HepG2 (cell line): ENCODE results near the gene GALNT18. TPM values are rescaled to one million over a fixed set of nuclear protein-coding genes. Genes with fewer than 3 reads are reported as not detected.

Experiments
- ATAC-seq: fragments of 200-7000 bp; cut with Tn5 transposase; 3 replicates; pipeline ENCODE4 v1.9.1; 2020; ENCODE audit warnings: mild to moderate bottlenecking, moderate library complexity
- BruUV-seq: library from RNA; stranded (reverse); fragments of 400-500 nt; replicated peaks from 2 replicates; lab custom pipeline; 2021; lab: Mats Ljungman, UMichigan
- CTCF ChIA-PET: fragments of 300-600 bp; formaldehyde crosslinking; extraction: SDS; loops from one replicate; lab custom pipeline; 2021; ENCODE audit warnings: low total read pairs, inconsistent platforms, low intra/inter-chr PET ratio; lab: Yijun Ruan, JAX
- POLR2A ChIA-PET: fragments of 350-600 bp; sonication (Branson Sonifier 250); formaldehyde crosslinking; loops from one replicate; lab custom pipeline; 2020; ENCODE audit warnings: antibody characterized with exemption, inconsistent platforms; lab: Yijun Ruan, JAX
- DNase-seq: peaks from one replicate; pipeline ENCODE4 v3.0.0-alpha.2; 2015; ENCODE audit warnings: low spot score
- FAIRE-seq: peaks from 3 replicates; lab custom pipeline; 2011; peaks lifted over from hg19 to GRCh38; lab: Jason Lieb, UNC
- H2AFZ ChIP-seq: one replicate; pipeline ENCODE4 v1.6.1; 2011; ENCODE audit warnings: low read length, inconsistent platforms
- H3K27ac ChIP-seq: fragments of 300-600 bp; 3 replicates; pipeline ENCODE4 v1.8.0; 2011; ENCODE audit warnings: mixed run types, mild to moderate bottlenecking, mixed read lengths, low read length, inconsistent platforms; ENCODE audit not compliant: insufficient read depth; ENCODE audit errors: extremely low read length
- H3K27me3 ChIP-seq, 2 experiments: fragments of 200-600 bp in 1 of 2; 2 replicates in 1 of 2; 3 replicates in 1 of 2; pipeline versions ENCODE4 v1.6.0 to v1.8.0; 2011; ENCODE audit warnings: low read length in 2 of 2, mild to moderate bottlenecking in 2 of 2, moderate library complexity in 2 of 2, inconsistent platforms in 1 of 2; ENCODE audit not compliant: insufficient read depth in 2 of 2, control insufficient read depth in 1 of 2
- H3K36me3 ChIP-seq, 2 experiments: fragments of 200-600 bp in 1 of 2; replicated peaks in 1 of 2; 2 replicates in 1 of 2; 3 replicates in 1 of 2; pipeline versions ENCODE4 v1.5.1 to v1.8.0; 2011; ENCODE audit warnings: low read length in 2 of 2, inconsistent platforms in 1 of 2; ENCODE audit not compliant: insufficient read depth in 2 of 2, control insufficient read depth in 1 of 2
- H3K4me1 ChIP-seq: 2 replicates; pipeline ENCODE4 v1.5.1; 2012; ENCODE audit warnings: low read length, inconsistent platforms; ENCODE audit not compliant: insufficient read depth
- H3K4me2 ChIP-seq: 2 replicates; pipeline ENCODE4 v1.6.0; 2011; ENCODE audit warnings: low read depth, low read length, inconsistent platforms
- H3K4me3 ChIP-seq, 3 experiments: fragments of 200-600 bp in 1 of 3; sonication (generic), shearing (Covaris generic) in 1 of 3; replicated peaks in 1 of 3; 2 replicates each; pipeline ENCODE4 v1.5.1; 2011 to 2016; ENCODE audit warnings: low read length in 3 of 3, inconsistent platforms in 2 of 3, low read depth in 2 of 3, mild to moderate bottlenecking in 2 of 3, control low read depth in 1 of 3, mixed read lengths in 1 of 3; ENCODE audit not compliant: insufficient read depth in 1 of 3
- H3K79me2 ChIP-seq: one replicate; pipeline ENCODE4 v1.6.1; 2011; ENCODE audit warnings: low read length, inconsistent platforms; ENCODE audit not compliant: insufficient read depth
- H3K9ac ChIP-seq: 2 replicates; pipeline ENCODE4 v1.6.0; 2011; ENCODE audit warnings: mild to moderate bottlenecking, low read depth, low read length, inconsistent platforms; ENCODE audit not compliant: insufficient read depth
- H3K9me3 ChIP-seq: 2 replicates; pipeline ENCODE4 v1.5.1; 2012; ENCODE audit warnings: mild to moderate bottlenecking, low read length
- H4K20me1 ChIP-seq: 2 replicates; pipeline ENCODE4 v1.6.0; 2011; ENCODE audit warnings: inconsistent platforms, mild to moderate bottlenecking, low read length, moderate library complexity; ENCODE audit not compliant: insufficient read depth
- GATAD1 ChIP-seq: IDR thresholded peaks from 2 replicates; pipeline ENCODE4 v1.6.1; 2016; ENCODE audit warnings: missing genetic modification reagents, missing compliant biosample characterization
- HDAC1 ChIP-seq: sonication (generic); formaldehyde crosslinking; IDR thresholded peaks from 2 replicates; pipeline ENCODE4 v1.5.1; 2020; ENCODE audit warnings: mild to moderate bottlenecking, missing genetic modification reagents
- IKZF1 ChIP-seq: fragments of 450-650 bp; IDR thresholded peaks from 2 replicates; pipeline ENCODE4 v1.7.1; 2016
- MAFK ChIP-seq, 2 experiments: IDR thresholded peaks in 1 of 2; conservative IDR thresholded peaks in 1 of 2; 2 replicates each; pipeline ENCODE4 v1.6.1; 2011; ENCODE audit warnings: improper control_type of control experiment in 2 of 2, low read length in 2 of 2
- SP2 ChIP-seq: sonication (generic); formaldehyde crosslinking; IDR thresholded peaks from 2 replicates; pipeline ENCODE4 v1.5.1; 2020; ENCODE audit warnings: mild to moderate bottlenecking, missing genetic modification reagents
- U2AF1 ChIP-seq: fragments of 200-400 bp; formaldehyde crosslinking; optimal IDR thresholded peaks from 2 replicates; pipeline ENCODE3; 2017; ENCODE audit warnings: mild to moderate bottlenecking, low read depth, low read length
- ZNF121 ChIP-seq: sonication (generic); formaldehyde crosslinking; IDR thresholded peaks from 2 replicates; pipeline ENCODE4 v1.5.0; 2020; ENCODE audit warnings: mild to moderate bottlenecking, missing genetic modification reagents
- ZNF124 ChIP-seq: sonication (generic); formaldehyde crosslinking; IDR thresholded peaks from 2 replicates; pipeline ENCODE4 v1.4.0; 2020; ENCODE audit warnings: missing genetic modification reagents
- ZNF207 ChIP-seq: fragments of 450-650 bp; IDR thresholded peaks from 2 replicates; pipeline ENCODE4 v1.6.1; 2016; ENCODE audit warnings: antibody characterized with exemption, borderline replicate concordance
- ZNF776 ChIP-seq: sonication (generic); formaldehyde crosslinking; IDR thresholded peaks from 2 replicates; pipeline ENCODE4 v1.4.0; 2020; ENCODE audit warnings: mild to moderate bottlenecking, missing genetic modification reagents
- ZNF879 ChIP-seq: sonication (generic); formaldehyde crosslinking; IDR thresholded peaks from 2 replicates; pipeline ENCODE4 v1.8.1; 2023; ENCODE audit warnings: missing genetic modification reagents
- WGBS: methylation state at CpG from one replicate; pipeline ENCODE4 v1.1.6; 2017; ENCODE audit warnings: low lambda C conversion rate; 5-methylcytosine and 5-hydroxymethylcytosine counted together
- in situ Hi-C: cut with HindIII; loops from 2 replicates; pipeline ENCODE4 v1.10.0; 2017; ENCODE audit warnings: low pct_unique_long_range_greater_than_20kb; ENCODE audit not compliant: extremely low pct_ligation_motif_present
- intact Hi-C: fragments of 100-400 bp; cut with micrococcal nuclease; formaldehyde crosslinking; loops from one replicate; pipeline ENCODE4 v1.10.0; 2022; ENCODE audit not compliant: unreplicated experiment
- polyA plus RNA-seq, 8 experiments: library from polyadenylated mRNA; depleted of rRNA in 3 of 8; stranded (reverse) in 7 of 8; unstranded in 1 of 8; fragments of >200 nt; fragmentation: Illumina TruSeq in 4 of 8; extraction: Trizol in 4 of 8; gene quantifications; 2 replicates each; pipeline versions ENCODE4 v1.2.1 to v1.2.3, GENCODE V29; 2011 to 2016; ENCODE audit warnings: low read depth in 4 of 8, missing spikeins in 1 of 8, mixed read lengths in 1 of 8; ENCODE audit not compliant: insufficient read depth in 1 of 8
- total RNA-seq, 5 experiments: library from RNA; depleted of rRNA; stranded (reverse); fragments of >200 nt; fragmentation: Illumina TruSeq; extraction: Trizol; gene quantifications; 2 replicates each; pipeline ENCODE4 v1.2.3, GENCODE V29; 2016; ENCODE audit warnings: low read depth in 1 of 5
- TF ChIP-seq, protein P1 (sequence below): sonication (generic); formaldehyde crosslinking; IDR thresholded peaks from 2 replicates; pipeline ENCODE4 v1.4.0; 2020; ENCODE audit warnings: missing genetic modification reagents
- TF ChIP-seq, protein P2 (sequence below): sonication (generic); formaldehyde crosslinking; IDR thresholded peaks from 2 replicates; pipeline ENCODE4 v1.5.0; 2020; ENCODE audit warnings: missing genetic modification reagents
- TF ChIP-seq, protein P3 (sequence below): sonication (generic); formaldehyde crosslinking; IDR thresholded peaks from 2 replicates; pipeline ENCODE4 v1.8.0; 2022; ENCODE audit warnings: missing genetic modification reagents, mild to moderate bottlenecking, borderline replicate concordance
- TF ChIP-seq, protein P4 (sequence below): IDR thresholded peaks from 2 replicates; pipeline ENCODE4 v1.6.1; 2018; ENCODE audit warnings: missing genetic modification reagents, mild to moderate bottlenecking, missing compliant biosample characterization

Gene GALNT18
- total and polyA plus RNA-seq, 2 of the 13 experiments (the other 11 are each of a cell fraction or from before 2014, with no cell fraction given): 0.11 TPM; not detected in 1

DNA sequence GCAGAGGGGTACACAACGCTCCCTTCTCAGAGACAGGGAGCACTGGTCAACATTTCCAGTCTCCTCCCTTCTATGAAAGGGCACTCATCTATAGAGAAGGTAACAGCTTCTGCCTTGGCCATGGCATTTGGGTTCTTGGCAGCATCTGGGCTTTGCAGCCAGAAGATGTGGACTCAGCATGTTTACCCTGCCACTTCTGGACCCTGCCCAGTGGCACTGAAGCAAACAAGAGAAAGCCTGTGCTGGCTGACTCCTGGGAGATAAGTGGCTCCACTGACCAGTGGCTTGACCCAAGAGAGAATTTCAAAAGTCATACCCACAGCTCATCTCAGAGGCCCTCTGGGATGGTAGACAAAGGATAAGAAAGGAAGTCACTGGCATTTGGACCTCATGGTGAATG lies 276.7 kb downstream of the GALNT18 start:
- no peak overlapping the region for H3K4me3 ChIP-seq
- intact Hi-C loops (no loop called here), in situ Hi-C loops (no loop called here)
- POLR2A ChIA-PET: no interaction called here
- DNase-seq (no peak), FAIRE-seq (no peak), ATAC-seq (no peak)
- H4K20me1 ChIP-seq: no peaks in the 10 kb centered on the region
- BruUV-seq: no TSS peak
- H3K9me3 ChIP-seq: no peaks in the 10 kb centered on the region
- H3K27ac ChIP-seq: no peak overlapping the region
- 8% methylated on average over 1 of the region's 1 CpG for WGBS
- no peaks in the 10 kb centered on the region for H3K36me3 ChIP-seq
- H3K4me1 ChIP-seq: no peaks in the 10 kb centered on the region
- no peak for TF ChIP-seq IKZF1
- TF ChIP-seq, protein P1, sequence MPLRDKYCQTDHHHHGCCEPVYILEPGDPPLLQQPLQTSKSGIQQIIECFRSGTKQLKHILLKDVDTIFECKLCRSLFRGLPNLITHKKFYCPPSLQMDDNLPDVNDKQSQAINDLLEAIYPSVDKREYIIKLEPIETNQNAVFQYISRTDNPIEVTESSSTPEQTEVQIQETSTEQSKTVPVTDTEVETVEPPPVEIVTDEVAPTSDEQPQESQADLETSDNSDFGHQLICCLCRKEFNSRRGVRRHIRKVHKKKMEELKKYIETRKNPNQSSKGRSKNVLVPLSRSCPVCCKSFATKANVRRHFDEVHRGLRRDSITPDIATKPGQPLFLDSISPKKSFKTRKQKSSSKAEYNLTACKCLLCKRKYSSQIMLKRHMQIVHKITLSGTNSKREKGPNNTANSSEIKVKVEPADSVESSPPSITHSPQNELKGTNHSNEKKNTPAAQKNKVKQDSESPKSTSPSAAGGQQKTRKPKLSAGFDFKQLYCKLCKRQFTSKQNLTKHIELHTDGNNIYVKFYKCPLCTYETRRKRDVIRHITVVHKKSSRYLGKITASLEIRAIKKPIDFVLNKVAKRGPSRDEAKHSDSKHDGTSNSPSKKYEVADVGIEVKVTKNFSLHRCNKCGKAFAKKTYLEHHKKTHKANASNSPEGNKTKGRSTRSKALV (CRISPR knock-in tag): no peak
- TF ChIP-seq ZNF121 (CRISPR knock-in tag): no peak
- no peak for TF ChIP-seq ZNF879 (CRISPR knock-in tag)
- TF ChIP-seq MAFK (conservative IDR thresholded peaks at IDR 0.05 in 1 of 2, IDR thresholded peaks at IDR 0.05 in 1 of 2; ENCODE audit: low read length in 2 of 2): no peak
- TF ChIP-seq, all 625 proteins: peak for 0
- CTCF ChIA-PET: no interaction called here
- H3K4me2 ChIP-seq: no peak overlapping the region
- H3K9ac ChIP-seq: no peak overlapping the region
- H3K27me3 ChIP-seq: peaks cover 5 to 9% of the 10 kb centered on the region in 2 experiments; a peak in 3 of 5 replicates
- no peak overlapping the region for H2AFZ ChIP-seq
- no peaks in the 10 kb centered on the region for H3K79me2 ChIP-seq

DNA sequence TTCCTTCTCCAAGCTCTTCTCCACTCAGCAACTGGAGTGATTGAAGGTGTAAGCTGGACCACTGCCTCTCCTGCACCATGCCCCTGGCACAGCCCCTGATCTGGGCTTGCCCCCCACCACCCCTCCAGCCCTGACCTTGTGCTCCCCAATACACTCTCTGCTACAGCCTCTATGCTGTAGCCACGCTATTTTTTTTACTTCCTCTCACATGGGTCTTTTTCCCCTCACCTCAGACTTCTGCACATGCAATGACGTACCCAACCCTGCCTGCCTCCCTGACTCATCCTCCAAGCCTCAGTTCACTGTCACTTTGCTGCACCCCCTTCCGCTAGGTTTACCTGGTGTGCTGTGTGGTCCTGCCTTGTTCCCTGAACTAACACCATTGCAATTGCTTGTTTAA lies 277.8 kb downstream of the GALNT18 start:
- CTCF ChIA-PET: no interaction called here
- TF ChIP-seq SP2 (CRISPR knock-in tag) (no peak), U2AF1 (no peak), ZNF879 (CRISPR knock-in tag) (no peak), ZNF776 (CRISPR knock-in tag) (no peak), ZNF207 (no peak), GATAD1 (CRISPR knock-in tag) (no peak), ZNF124 (CRISPR knock-in tag) (no peak), HDAC1 (CRISPR knock-in tag) (no peak)
- TF ChIP-seq, protein P2, sequence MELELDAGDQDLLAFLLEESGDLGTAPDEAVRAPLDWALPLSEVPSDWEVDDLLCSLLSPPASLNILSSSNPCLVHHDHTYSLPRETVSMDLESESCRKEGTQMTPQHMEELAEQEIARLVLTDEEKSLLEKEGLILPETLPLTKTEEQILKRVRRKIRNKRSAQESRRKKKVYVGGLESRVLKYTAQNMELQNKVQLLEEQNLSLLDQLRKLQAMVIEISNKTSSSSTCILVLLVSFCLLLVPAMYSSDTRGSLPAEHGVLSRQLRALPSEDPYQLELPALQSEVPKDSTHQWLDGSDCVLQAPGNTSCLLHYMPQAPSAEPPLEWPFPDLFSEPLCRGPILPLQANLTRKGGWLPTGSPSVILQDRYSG (CRISPR knock-in tag): no peak
- TF ChIP-seq, protein P3, sequence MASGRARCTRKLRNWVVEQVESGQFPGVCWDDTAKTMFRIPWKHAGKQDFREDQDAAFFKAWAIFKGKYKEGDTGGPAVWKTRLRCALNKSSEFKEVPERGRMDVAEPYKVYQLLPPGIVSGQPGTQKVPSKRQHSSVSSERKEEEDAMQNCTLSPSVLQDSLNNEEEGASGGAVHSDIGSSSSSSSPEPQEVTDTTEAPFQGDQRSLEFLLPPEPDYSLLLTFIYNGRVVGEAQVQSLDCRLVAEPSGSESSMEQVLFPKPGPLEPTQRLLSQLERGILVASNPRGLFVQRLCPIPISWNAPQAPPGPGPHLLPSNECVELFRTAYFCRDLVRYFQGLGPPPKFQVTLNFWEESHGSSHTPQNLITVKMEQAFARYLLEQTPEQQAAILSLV (CRISPR knock-in tag): no peak
- TF ChIP-seq, protein P4, sequence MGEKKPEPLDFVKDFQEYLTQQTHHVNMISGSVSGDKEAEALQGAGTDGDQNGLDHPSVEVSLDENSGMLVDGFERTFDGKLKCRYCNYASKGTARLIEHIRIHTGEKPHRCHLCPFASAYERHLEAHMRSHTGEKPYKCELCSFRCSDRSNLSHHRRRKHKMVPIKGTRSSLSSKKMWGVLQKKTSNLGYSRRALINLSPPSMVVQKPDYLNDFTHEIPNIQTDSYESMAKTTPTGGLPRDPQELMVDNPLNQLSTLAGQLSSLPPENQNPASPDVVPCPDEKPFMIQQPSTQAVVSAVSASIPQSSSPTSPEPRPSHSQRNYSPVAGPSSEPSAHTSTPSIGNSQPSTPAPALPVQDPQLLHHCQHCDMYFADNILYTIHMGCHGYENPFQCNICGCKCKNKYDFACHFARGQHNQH (CRISPR knock-in tag): no peak

More for the DNA sequence above, 277.8 kb downstream of the GALNT18 start:
- Histone ChIP-seq H3K79me2 (no peaks in the 10 kb centered on the region), H3K4me2 (no peak overlapping the region), H3K27me3 (peaks cover 5 to 9% of the 10 kb centered on the region in 2 experiments; a peak in 3 of 5 replicates), H3K4me3 (no peak overlapping the region), H3K27ac (no peak overlapping the region), H3K9me3 (no peaks in the 10 kb centered on the region), H3K9ac (no peak overlapping the region), H4K20me1 (no peaks in the 10 kb centered on the region), H2AFZ (no peak overlapping the region), H3K36me3 (no peaks in the 10 kb centered on the region), H3K4me1 (no peaks in the 10 kb centered on the region)
- DNase-seq: no peak
- BruUV-seq: no TSS peak
- intact Hi-C loops (no loop called here), in situ Hi-C loops (no loop called here)
- POLR2A ChIA-PET: no interaction called here
- FAIRE-seq: no peak
- ATAC-seq: no peak
- WGBS: 30% methylated on average over 3 of the region's 3 CpGs
